ENCODE data around the gene AGRN. TPM values are rescaled to one million over a fixed set of nuclear protein-coding genes. Genes with fewer than 3 reads are reported as not detected.
"Not testable (repeated sequence)": the region's sequence is repeated elsewhere in the genome, so short reads cannot be mapped to it uniquely, and the experiment has no call there.

The AGRN gene
- total RNA-seq, 1 donor from 2014 or later = 203 TPM

GRCh38 chr1:1011396-1011949, 8.4 kb upstream of the AGRN start:
- Mint-ChIP-seq H3K4me3 (peak overlapping the region; percentile 27), H3K9me3 (no peaks in the 10 kb centered on the region), H3K4me1 (peaks cover 20% of the 10 kb centered on the region), H3K36me3 (ENCODE audit: low read depth) (peaks cover 2% of the 10 kb centered on the region), H3K27ac (ENCODE audit: unreplicated experiment) (no peak overlapping the region), H3K27me3 (ENCODE audit: low read depth) (peaks cover 4% of the 10 kb centered on the region)
- no peak for DNase-seq (ENCODE audit: low read depth, low spot score)
- TF ChIP-seq CTCF (conservative IDR thresholded peaks at IDR 0.05) = no peak

- H3K9me3 Mint-ChIP-seq; H3K27me3 Mint-ChIP-seq (ENCODE audit: low read depth); H3K36me3 Mint-ChIP-seq (ENCODE audit: low read depth); DNase-seq (ENCODE audit: low read depth, low spot score): not testable (repeated sequence)
- H3K4me3 Mint-ChIP-seq = peak overlapping the region; percentile 91
- peak overlapping the region; percentile 52 for H3K27ac Mint-ChIP-seq (ENCODE audit: unreplicated experiment)
- H3K4me1 Mint-ChIP-seq = peaks cover 28% of the 10 kb centered on the region
Measured at GRCh38 chr1:1012736-1013104, 7.2 kb upstream of the AGRN start.

- H3K9me3 Mint-ChIP-seq = no peaks in the 10 kb centered on the region
- DNase-seq (ENCODE audit: low read depth, low spot score) = peak; percentile 62
- TF ChIP-seq CTCF (conservative IDR thresholded peaks at IDR 0.05) = peak; percentile 14
- H3K36me3 Mint-ChIP-seq (ENCODE audit: low read depth) = peaks cover 2% of the 10 kb centered on the region
- peaks cover 28% of the 10 kb centered on the region for H3K4me1 Mint-ChIP-seq
- peak within 1 kb of the TSS; percentile 81 for H3K27ac Mint-ChIP-seq (ENCODE audit: unreplicated experiment)
- peak within 1 kb of the TSS; percentile 91 for H3K4me3 Mint-ChIP-seq
- H3K27me3 Mint-ChIP-seq (ENCODE audit: low read depth) = peaks cover 4% of the 10 kb centered on the region
Measured at GRCh38 chr1:1013105-1013921, 6.6 kb upstream of the AGRN start, which contains the start of gene ISG15. Gene ISG15 (plus strand): TSS chr1:1013497. CDS start chr1:1013574, 77 bp downstream.

- Mint-ChIP-seq H3K27me3 (ENCODE audit: low read depth) (peaks cover 4% of the 10 kb centered on the region), H3K4me3 (peak overlapping the region; percentile 91), H3K4me1 (peaks cover 28% of the 10 kb centered on the region), H3K27ac (ENCODE audit: unreplicated experiment) (peak overlapping the region; percentile 81), H3K36me3 (ENCODE audit: low read depth) (peaks cover 2% of the 10 kb centered on the region), H3K9me3 (no peaks in the 10 kb centered on the region)
- no peak for DNase-seq (ENCODE audit: low read depth, low spot score)
- no peak for TF ChIP-seq CTCF (conservative IDR thresholded peaks at IDR 0.05)
Measured at GRCh38 chr1:1013922-1014648, 5.8 kb upstream of the AGRN start.

- Mint-ChIP-seq H3K4me1 (peaks cover 28% of the 10 kb centered on the region), H3K4me3 (peak overlapping the region; percentile 83), H3K36me3 (ENCODE audit: low read depth) (peaks cover 2% of the 10 kb centered on the region), H3K27me3 (ENCODE audit: low read depth) (peaks cover 4% of the 10 kb centered on the region), H3K27ac (ENCODE audit: unreplicated experiment) (peak overlapping the region; percentile 71), H3K9me3 (no peaks in the 10 kb centered on the region)
- DNase-seq (ENCODE audit: low read depth, low spot score) = peak; percentile 38
- TF ChIP-seq CTCF (conservative IDR thresholded peaks at IDR 0.05) = peak; percentile 48
Measured at GRCh38 chr1:1014799-1015681, 4.9 kb upstream of the AGRN start.

- H3K27ac Mint-ChIP-seq (ENCODE audit: unreplicated experiment) = peak overlapping the region; percentile 73
- not testable (repeated sequence) for H3K27me3 Mint-ChIP-seq (ENCODE audit: low read depth); DNase-seq (ENCODE audit: low read depth, low spot score); H3K36me3 Mint-ChIP-seq (ENCODE audit: low read depth); H3K9me3 Mint-ChIP-seq
- peak overlapping the region; percentile 86 for H3K4me3 Mint-ChIP-seq
- peaks cover 35% of the 10 kb centered on the region for H3K4me1 Mint-ChIP-seq
Measured at GRCh38 chr1:1017397-1018320, 2.3 kb upstream of the AGRN start.

- DNase-seq (ENCODE audit: low read depth, low spot score); H3K27me3 Mint-ChIP-seq (ENCODE audit: low read depth): not testable (repeated sequence)
Measured at GRCh38 chr1:1018321-1018685, 1.6 kb upstream of the AGRN start.

More at GRCh38 chr1:1018321-1018685, 1.6 kb upstream of the AGRN start:
- not testable (repeated sequence) for H3K9me3 Mint-ChIP-seq; H3K36me3 Mint-ChIP-seq (ENCODE audit: low read depth); H3K27ac Mint-ChIP-seq (ENCODE audit: unreplicated experiment)
- Mint-ChIP-seq H3K4me1 (peaks cover 35% of the 10 kb centered on the region), H3K4me3 (peak overlapping the region; percentile 86)

Data from neural crest cell (in vitro differentiated cells).